Measurements from ENCODE around the gene RUNX2.

RUNX2 gene

DNA sequence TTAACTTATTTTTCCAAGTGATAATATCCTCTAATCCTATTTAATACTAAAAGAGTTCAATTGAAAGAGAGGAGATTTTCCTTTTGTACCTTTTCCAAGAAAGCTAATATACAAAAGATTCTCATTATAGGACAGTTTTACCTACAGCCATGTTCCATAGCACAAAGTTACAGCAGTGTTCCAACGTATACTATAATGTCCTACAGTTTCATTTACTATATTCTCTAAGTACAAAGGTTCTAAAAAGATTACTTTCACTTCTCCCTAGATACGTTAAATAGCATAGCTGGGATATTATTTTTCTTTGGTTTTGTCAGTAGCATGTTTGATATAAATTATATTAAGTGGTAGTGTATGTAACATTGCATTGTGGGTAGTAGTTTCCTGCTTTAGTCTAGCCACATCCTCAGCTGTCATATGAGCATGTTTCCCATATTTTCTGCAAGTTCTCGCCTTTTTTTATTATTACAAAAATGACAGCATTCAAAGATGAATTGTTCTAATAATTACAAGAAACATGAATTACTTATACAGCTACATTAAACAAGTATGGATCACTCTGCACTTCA lies 4.4 kb upstream of the RUNX2 start:
- H3K4me2 ChIP-seq (ENCODE audit: low read length): no peak overlapping the region
- H3K36me3 ChIP-seq (ENCODE audit: insufficient read depth, low read length): no peaks in the 10 kb centered on the region
- H3K27ac ChIP-seq (ENCODE audit: low read depth, low read length, poor library complexity, severe bottlenecking): no peak overlapping the region
- H3K9me3 ChIP-seq (ENCODE audit: low read length): no peaks in the 10 kb centered on the region
- TF ChIP-seq EZH2 (IDR thresholded peaks at IDR 0.05; ENCODE audit: borderline replicate concordance, low read length): no peak
- TF ChIP-seq, protein P1, sequence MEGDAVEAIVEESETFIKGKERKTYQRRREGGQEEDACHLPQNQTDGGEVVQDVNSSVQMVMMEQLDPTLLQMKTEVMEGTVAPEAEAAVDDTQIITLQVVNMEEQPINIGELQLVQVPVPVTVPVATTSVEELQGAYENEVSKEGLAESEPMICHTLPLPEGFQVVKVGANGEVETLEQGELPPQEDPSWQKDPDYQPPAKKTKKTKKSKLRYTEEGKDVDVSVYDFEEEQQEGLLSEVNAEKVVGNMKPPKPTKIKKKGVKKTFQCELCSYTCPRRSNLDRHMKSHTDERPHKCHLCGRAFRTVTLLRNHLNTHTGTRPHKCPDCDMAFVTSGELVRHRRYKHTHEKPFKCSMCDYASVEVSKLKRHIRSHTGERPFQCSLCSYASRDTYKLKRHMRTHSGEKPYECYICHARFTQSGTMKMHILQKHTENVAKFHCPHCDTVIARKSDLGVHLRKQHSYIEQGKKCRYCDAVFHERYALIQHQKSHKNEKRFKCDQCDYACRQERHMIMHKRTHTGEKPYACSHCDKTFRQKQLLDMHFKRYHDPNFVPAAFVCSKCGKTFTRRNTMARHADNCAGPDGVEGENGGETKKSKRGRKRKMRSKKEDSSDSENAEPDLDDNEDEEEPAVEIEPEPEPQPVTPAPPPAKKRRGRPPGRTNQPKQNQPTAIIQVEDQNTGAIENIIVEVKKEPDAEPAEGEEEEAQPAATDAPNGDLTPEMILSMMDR (IDR thresholded peaks at IDR 0.05; ENCODE audit: low read length): no peak
- no peaks in the 10 kb centered on the region for H3F3A ChIP-seq (ENCODE audit: insufficient read depth, low read length)
- H4K20me1 ChIP-seq (ENCODE audit: insufficient read depth, low read length): no peaks in the 10 kb centered on the region
- no peak overlapping the region for H3K9ac ChIP-seq (ENCODE audit: low read length)
- H3K27me3 ChIP-seq (ENCODE audit: insufficient read depth, low read length): no peaks in the 10 kb centered on the region
- H3K79me2 ChIP-seq (ENCODE audit: insufficient read depth, low read length): no peaks in the 10 kb centered on the region
- no peak overlapping the region for H2AFZ ChIP-seq (ENCODE audit: low read length)
- H3K9me2 ChIP-seq (ENCODE audit: low read depth, low read length): no peaks in the 10 kb centered on the region
- H3K4me1 ChIP-seq (ENCODE audit: insufficient read depth, low read length, severe bottlenecking): no peaks in the 10 kb centered on the region
- H3K4me3 ChIP-seq (ENCODE audit: low read depth, low read length, poor library complexity, severe bottlenecking): no peak overlapping the region

DNA sequence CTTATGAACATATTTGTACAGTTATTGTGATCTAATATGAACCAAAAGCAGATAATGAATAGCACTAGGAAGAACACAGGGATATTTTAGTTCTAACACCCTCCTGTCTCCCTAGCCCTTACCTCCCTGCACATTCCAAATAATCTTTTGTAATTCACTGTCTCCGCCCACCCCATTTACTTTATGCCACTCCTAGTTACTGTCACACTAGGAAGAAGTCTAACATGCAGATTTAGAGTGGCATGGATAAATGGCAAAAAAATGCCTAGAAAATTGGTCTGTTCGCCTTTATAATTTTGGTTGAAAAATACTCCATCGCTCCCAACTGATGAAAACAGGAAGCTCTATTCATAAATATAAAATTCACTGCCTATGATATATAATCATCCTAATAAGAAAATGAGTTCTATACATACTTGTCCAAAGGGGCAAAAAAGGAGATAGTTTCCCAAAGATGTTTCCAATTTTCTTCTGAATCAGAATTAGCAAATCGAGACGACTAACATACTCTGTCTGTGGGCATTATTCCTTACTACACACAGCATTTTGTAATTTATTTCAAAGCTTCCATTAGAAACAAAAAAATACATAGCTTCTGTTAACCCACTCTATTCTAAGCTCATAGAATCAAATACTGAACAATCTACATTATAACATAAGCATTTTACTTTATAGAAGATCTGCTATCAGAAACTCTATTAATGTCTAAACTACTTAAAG lies 1.3 kb upstream of the RUNX2 start:
- Histone ChIP-seq H3K27ac (ENCODE audit: low read depth, low read length, poor library complexity, severe bottlenecking) (no peak overlapping the region), H2AFZ (ENCODE audit: low read length) (no peak overlapping the region), H3K4me2 (ENCODE audit: low read length) (no peak overlapping the region), H3K36me3 (ENCODE audit: insufficient read depth, low read length) (no peaks in the 10 kb centered on the region), H3K27me3 (ENCODE audit: insufficient read depth, low read length) (no peaks in the 10 kb centered on the region), H3K9ac (ENCODE audit: low read length) (no peak overlapping the region), H3K79me2 (ENCODE audit: insufficient read depth, low read length) (no peaks in the 10 kb centered on the region), H3K4me3 (ENCODE audit: low read depth, low read length, poor library complexity, severe bottlenecking) (no peak overlapping the region), H4K20me1 (ENCODE audit: insufficient read depth, low read length) (no peaks in the 10 kb centered on the region), H3K9me2 (ENCODE audit: low read depth, low read length) (no peaks in the 10 kb centered on the region), H3K9me3 (ENCODE audit: low read length) (no peaks in the 10 kb centered on the region), H3F3A (ENCODE audit: insufficient read depth, low read length) (no peaks in the 10 kb centered on the region), H3K4me1 (ENCODE audit: insufficient read depth, low read length, severe bottlenecking) (no peaks in the 10 kb centered on the region)
- TF ChIP-seq, protein P1 (IDR thresholded peaks at IDR 0.05; ENCODE audit: low read length): no peak
- TF ChIP-seq EZH2 (IDR thresholded peaks at IDR 0.05; ENCODE audit: borderline replicate concordance, low read length): no peak

GRCh38 chr6:45328523-45328922 lies 393 bp downstream of the RUNX2 start:
- Histone ChIP-seq H3K79me2 (ENCODE audit: insufficient read depth, low read length) (no peaks in the 10 kb centered on the region), H3K4me2 (ENCODE audit: low read length) (no peak overlapping the region), H3K36me3 (ENCODE audit: insufficient read depth, low read length) (no peaks in the 10 kb centered on the region), H3F3A (ENCODE audit: insufficient read depth, low read length) (no peaks in the 10 kb centered on the region), H3K9me3 (ENCODE audit: low read length) (no peaks in the 10 kb centered on the region), H3K27me3 (ENCODE audit: insufficient read depth, low read length) (no peaks in the 10 kb centered on the region), H3K9me2 (ENCODE audit: low read depth, low read length) (no peaks in the 10 kb centered on the region), H4K20me1 (ENCODE audit: insufficient read depth, low read length) (no peaks in the 10 kb centered on the region), H3K4me3 (ENCODE audit: low read depth, low read length, poor library complexity, severe bottlenecking) (no peak overlapping the region), H3K9ac (ENCODE audit: low read length) (no peak overlapping the region), H3K4me1 (ENCODE audit: insufficient read depth, low read length, severe bottlenecking) (no peaks in the 10 kb centered on the region), H3K27ac (ENCODE audit: low read depth, low read length, poor library complexity, severe bottlenecking) (no peak overlapping the region), H2AFZ (ENCODE audit: low read length) (no peak overlapping the region)
- TF ChIP-seq, protein P1 (IDR thresholded peaks at IDR 0.05; ENCODE audit: low read length): no peak
- no peak for TF ChIP-seq EZH2 (IDR thresholded peaks at IDR 0.05; ENCODE audit: borderline replicate concordance, low read length)

All from OCI-LY1 (cell line).